Skeletal muscle satellite cell (primary cell): Measurements from ENCODE around the gene SOHLH2.

ENCODE experiments used
- H3K27me3 ChIP-seq: 2 replicates; pipeline ENCODE4 v1.7.0; 2013; ENCODE audit warnings: low read length; ENCODE audit not compliant: control insufficient read depth, insufficient read depth
- H3K36me3 ChIP-seq: 2 replicates; pipeline ENCODE4 v1.7.0; 2013; ENCODE audit warnings: mild to moderate bottlenecking, control low read depth, low read length; ENCODE audit not compliant: insufficient read depth
- H3K4me1 ChIP-seq: 2 replicates; pipeline ENCODE4 v1.7.0; 2013; ENCODE audit warnings: low read length; ENCODE audit not compliant: control insufficient read depth, insufficient read depth
- H3K4me2 ChIP-seq: 2 replicates; pipeline ENCODE4 v1.7.0; 2013; ENCODE audit warnings: mild to moderate bottlenecking, low read length
- H3K4me3 ChIP-seq: 2 replicates; pipeline ENCODE4 v1.7.0; 2013; ENCODE audit warnings: low read length
- H3K9ac ChIP-seq: 2 replicates; pipeline ENCODE4 v1.7.0; 2013; ENCODE audit warnings: mild to moderate bottlenecking, low read depth, low read length, moderate library complexity
- H3K9me3 ChIP-seq: replicated peaks from 2 replicates; pipeline ENCODE4 v1.7.0; 2013; ENCODE audit warnings: mild to moderate bottlenecking, control low read depth, low read length

The SOHLH2 gene

GRCh38 chr13:36175621-36176020 lies 38.7 kb downstream of the SOHLH2 start:
- H3K27me3 ChIP-seq: peaks cover 15% of the 10 kb centered on the region
- no peak overlapping the region for H3K4me3 ChIP-seq
- H3K9ac ChIP-seq: no peak overlapping the region
- H3K9me3 ChIP-seq: no peaks in the 10 kb centered on the region
- no peak overlapping the region for H3K4me2 ChIP-seq
- H3K4me1 ChIP-seq: no peaks in the 10 kb centered on the region
- H3K36me3 ChIP-seq: no peaks in the 10 kb centered on the region

DNA sequence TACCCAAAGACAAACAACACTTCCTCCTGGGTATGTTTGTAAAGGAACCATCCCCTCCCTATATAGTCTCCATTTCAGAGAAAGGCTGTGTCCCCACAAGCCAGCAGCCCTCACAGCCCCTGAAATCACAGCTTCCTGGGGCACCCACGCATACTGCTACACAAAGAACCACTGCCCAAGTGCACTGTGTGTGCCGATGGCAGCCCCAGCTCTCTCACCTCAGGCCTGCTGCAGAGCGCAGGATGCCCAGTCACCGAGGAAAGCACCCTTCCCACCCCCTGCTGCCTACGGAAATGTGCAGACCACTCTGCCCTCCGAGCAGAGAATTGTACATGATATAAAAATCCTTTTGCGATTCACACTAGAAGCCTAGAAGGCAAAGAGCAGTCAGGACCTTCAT lies 39.4 kb downstream of the SOHLH2 start:
- H3K4me1 ChIP-seq: no peaks in the 10 kb centered on the region
- H3K4me3 ChIP-seq: no peak overlapping the region
- H3K9me3 ChIP-seq: no peaks in the 10 kb centered on the region
- H3K4me2 ChIP-seq: no peak overlapping the region
- no peaks in the 10 kb centered on the region for H3K36me3 ChIP-seq
- no peak overlapping the region for H3K9ac ChIP-seq
- H3K27me3 ChIP-seq: peaks cover 15% of the 10 kb centered on the region

- Histone ChIP-seq H3K9me3 (no peaks in the 10 kb centered on the region), H3K4me2 (no peak overlapping the region), H3K4me3 (no peak overlapping the region), H3K9ac (no peak overlapping the region), H3K36me3 (no peaks in the 10 kb centered on the region), H3K4me1 (no peaks in the 10 kb centered on the region), H3K27me3 (peaks cover 19% of the 10 kb centered on the region)
Measured at GRCh38 chr13:36173571-36174322, 40.6 kb downstream of the SOHLH2 start.

DNA sequence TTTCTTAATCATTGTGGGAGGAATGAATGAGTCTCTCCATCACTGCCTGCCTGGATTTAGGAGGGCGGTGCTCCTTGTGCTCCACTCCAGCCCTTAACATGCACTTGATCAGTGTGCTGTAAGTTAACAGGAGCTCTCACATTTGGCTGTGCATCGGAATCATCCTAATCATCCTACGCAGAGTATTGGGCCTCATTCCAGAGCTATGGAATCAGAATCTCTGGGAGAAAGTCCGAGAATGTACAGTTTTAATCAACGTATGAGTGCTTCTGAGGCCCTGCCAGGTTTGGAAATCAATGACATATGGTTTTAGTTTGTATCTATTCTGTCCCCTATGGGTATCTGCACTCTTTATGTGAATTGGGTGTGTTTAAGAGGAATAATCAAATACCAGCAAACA lies 48.3 kb downstream of the SOHLH2 start:
- Histone ChIP-seq H3K9me3 (no peaks in the 10 kb centered on the region), H3K9ac (no peak overlapping the region), H3K4me3 (no peak overlapping the region), H3K27me3 (peaks cover 31% of the 10 kb centered on the region), H3K4me1 (peaks cover 16% of the 10 kb centered on the region), H3K36me3 (no peaks in the 10 kb centered on the region), H3K4me2 (no peak overlapping the region)

DNA sequence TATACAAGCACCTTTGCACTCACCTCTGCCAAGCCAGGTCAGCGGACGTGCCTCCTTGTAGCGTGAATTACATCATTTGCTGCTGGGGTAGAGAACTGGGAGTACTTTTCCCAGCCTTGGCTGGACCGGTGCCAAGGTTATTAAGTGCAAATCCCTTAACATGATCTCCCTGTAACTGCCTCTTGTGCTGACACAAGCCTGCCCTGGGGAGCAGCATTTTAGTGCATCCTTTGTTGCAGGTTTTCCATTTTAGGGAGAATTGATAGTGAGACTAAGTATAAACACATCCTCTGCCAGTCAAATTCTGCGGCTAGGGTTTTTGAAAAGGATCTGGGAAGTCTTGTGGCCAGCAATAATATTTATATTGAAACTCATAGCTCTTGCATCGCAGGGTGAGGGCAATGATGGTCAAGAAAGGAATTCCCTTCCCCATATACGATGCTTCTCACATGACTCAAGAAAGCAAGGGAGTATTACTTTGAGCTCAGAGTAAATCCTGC lies 50.5 kb downstream of the SOHLH2 start:
- H3K4me1 ChIP-seq: peaks cover 16% of the 10 kb centered on the region
- H3K4me3 ChIP-seq: no peak overlapping the region
- H3K27me3 ChIP-seq: peaks cover 40% of the 10 kb centered on the region
- peak overlapping the region; percentile 6 for H3K9ac ChIP-seq
- no peaks in the 10 kb centered on the region for H3K36me3 ChIP-seq
- H3K9me3 ChIP-seq: no peaks in the 10 kb centered on the region
- peak overlapping the region; percentile 64 for H3K4me2 ChIP-seq

DNA sequence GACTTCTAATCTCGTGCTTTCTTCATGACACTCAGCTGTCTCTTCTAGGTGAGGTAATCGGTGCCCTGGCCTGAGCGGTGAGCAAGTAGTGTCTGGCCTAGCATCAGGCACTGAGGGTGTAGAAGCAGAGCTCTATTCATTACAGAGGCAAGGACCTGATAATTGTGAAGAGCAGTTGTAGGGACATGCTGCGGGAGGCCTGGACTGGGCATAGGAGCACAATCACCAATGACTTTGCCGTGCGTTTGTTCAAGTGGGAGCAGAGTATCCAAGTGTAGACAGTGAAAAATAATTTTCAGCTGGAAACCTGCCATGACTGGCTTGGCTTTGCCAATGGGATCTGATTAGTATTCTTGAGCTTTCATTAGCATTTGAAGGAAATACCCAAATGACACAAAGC lies 51.1 kb downstream of the SOHLH2 start:
- Histone ChIP-seq H3K4me1 (peaks cover 16% of the 10 kb centered on the region), H3K9me3 (no peaks in the 10 kb centered on the region), H3K4me3 (no peak overlapping the region), H3K9ac (peak overlapping the region; percentile 6), H3K4me2 (peak overlapping the region; percentile 64), H3K27me3 (peaks cover 40% of the 10 kb centered on the region), H3K36me3 (no peaks in the 10 kb centered on the region)

GRCh38 chr13:36160297-36160696 lies 54.1 kb downstream of the SOHLH2 start:
- Histone ChIP-seq H3K9ac (no peak overlapping the region), H3K36me3 (no peaks in the 10 kb centered on the region), H3K4me2 (no peak overlapping the region), H3K27me3 (peaks cover 55% of the 10 kb centered on the region), H3K4me1 (peaks cover 16% of the 10 kb centered on the region), H3K4me3 (no peak overlapping the region), H3K9me3 (no peaks in the 10 kb centered on the region)

DNA sequence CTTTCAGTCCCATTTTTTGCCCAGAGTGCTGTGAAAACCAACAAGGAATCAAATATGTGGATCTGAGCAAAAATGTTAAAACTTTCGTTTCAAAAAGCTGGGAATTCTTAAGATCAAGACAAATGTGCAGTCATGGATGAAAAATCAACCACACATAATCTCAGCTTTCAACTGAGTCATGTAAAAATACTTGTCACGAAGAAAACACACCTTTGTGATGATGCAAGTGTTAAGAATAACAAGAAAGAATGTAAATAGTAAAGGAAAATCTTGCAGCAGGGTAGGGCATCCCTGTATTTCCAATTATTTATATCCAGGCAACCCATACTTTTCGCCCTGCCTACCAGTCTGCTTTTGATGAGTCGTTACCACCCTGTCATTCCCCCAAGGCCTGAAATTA lies 55.7 kb downstream of the SOHLH2 start:
- peaks cover 68% of the 10 kb centered on the region for H3K27me3 ChIP-seq
- H3K9me3 ChIP-seq: no peaks in the 10 kb centered on the region
- H3K9ac ChIP-seq: no peak overlapping the region

DNA sequence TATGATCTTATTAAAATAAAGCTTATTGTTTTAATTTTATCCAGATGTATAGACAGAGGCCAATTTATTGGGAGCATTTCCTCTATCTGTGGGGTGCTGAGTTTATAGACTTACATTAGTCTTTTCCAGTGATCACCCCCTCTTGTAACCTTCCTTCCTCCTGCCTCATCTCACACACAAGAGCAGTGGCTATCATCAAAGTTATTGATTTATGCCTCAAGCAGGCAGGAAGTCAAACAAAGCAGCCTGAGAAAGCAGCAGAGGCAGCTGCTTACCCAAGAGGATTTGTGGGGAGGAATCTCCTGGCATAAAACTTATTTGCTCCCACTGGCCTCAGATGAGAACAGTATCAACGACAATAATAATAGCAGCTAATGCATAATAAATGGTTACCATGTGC lies 56.9 kb downstream of the SOHLH2 start:
- H3K36me3 ChIP-seq: no peaks in the 10 kb centered on the region
- no peak overlapping the region for H3K9ac ChIP-seq
- peaks cover 5% of the 10 kb centered on the region for H3K4me1 ChIP-seq
- peaks cover 60% of the 10 kb centered on the region for H3K27me3 ChIP-seq
- no peak overlapping the region for H3K4me3 ChIP-seq
- no peak overlapping the region for H3K4me2 ChIP-seq
- no peaks in the 10 kb centered on the region for H3K9me3 ChIP-seq

More for the DNA sequence above, 55.7 kb downstream of the SOHLH2 start:
- Histone ChIP-seq H3K36me3 (no peaks in the 10 kb centered on the region), H3K4me3 (no peak overlapping the region), H3K4me2 (no peak overlapping the region), H3K4me1 (peaks cover 11% of the 10 kb centered on the region)

GRCh38 chr13:36154567-36155291 lies 59.6 kb downstream of the SOHLH2 start:
- no peak overlapping the region for H3K9ac ChIP-seq
- no peaks in the 10 kb centered on the region for H3K36me3 ChIP-seq
- peak overlapping the region; percentile 61 for H3K4me2 ChIP-seq
- H3K4me3 ChIP-seq: peak overlapping the region; percentile 54
- H3K9me3 ChIP-seq: no peaks in the 10 kb centered on the region
- H3K4me1 ChIP-seq: peaks cover 5% of the 10 kb centered on the region
- peaks cover 41% of the 10 kb centered on the region for H3K27me3 ChIP-seq

DNA sequence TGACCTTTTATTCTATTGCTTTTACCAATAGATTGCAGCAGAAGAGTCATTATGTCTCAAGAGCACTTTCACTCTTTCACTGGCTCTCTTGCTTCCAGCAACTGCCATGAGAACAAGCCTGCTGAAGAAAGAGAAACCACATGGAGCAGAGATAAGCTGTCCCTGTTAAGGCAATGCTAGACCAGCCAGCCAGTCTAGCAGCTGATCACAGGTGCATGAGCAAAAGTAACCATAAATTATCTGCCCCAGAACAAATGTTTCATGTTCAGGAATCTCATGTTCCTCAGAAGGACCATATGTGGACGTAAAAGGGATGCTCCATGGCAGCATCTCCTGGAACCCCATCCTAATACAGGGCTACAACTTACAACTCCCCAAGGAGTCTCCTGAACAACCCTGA lies 62.8 kb downstream of the SOHLH2 start:
- Histone ChIP-seq H3K4me1 (peaks cover 5% of the 10 kb centered on the region), H3K4me3 (no peak overlapping the region), H3K9ac (no peak overlapping the region), H3K9me3 (no peaks in the 10 kb centered on the region), H3K4me2 (no peak overlapping the region), H3K36me3 (no peaks in the 10 kb centered on the region), H3K27me3 (peaks cover 26% of the 10 kb centered on the region)
